HG02763 (cell line): ENCODE data around the gene GLIS2.
A peak's percentile ranks its signal among the peaks of the same experiment; 100 is the strongest.

Experiments used
- ATAC-seq: cut with Tn5 transposase; IDR thresholded peaks from one replicate; pipeline ENCODE4 v1.9.1; 2021; ENCODE audit warnings: mild to moderate bottlenecking, moderate library complexity; ENCODE audit not compliant: unreplicated experiment

GLIS2 gene

DNA sequence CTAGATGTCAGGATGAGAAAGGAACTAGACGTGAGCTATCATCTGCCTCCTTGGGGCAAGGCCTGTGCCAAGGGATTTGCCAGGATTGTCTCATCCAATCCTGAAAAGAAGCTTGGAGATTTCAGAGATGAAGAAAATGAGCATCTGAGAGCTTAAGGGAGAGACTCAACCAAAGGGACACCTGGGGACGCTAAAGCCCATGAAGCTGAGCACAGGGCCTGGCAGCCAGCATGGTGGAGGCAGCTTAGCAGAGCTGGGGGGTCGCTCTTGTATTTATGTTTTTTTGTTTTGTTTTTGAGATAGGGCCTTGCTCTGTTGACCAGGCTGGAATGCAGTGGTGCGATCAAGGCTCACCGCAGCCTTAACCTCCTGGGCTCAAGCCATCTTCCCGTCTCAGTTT lies 18.4 kb upstream of the GLIS2 start:
- no peak for ATAC-seq

DNA sequence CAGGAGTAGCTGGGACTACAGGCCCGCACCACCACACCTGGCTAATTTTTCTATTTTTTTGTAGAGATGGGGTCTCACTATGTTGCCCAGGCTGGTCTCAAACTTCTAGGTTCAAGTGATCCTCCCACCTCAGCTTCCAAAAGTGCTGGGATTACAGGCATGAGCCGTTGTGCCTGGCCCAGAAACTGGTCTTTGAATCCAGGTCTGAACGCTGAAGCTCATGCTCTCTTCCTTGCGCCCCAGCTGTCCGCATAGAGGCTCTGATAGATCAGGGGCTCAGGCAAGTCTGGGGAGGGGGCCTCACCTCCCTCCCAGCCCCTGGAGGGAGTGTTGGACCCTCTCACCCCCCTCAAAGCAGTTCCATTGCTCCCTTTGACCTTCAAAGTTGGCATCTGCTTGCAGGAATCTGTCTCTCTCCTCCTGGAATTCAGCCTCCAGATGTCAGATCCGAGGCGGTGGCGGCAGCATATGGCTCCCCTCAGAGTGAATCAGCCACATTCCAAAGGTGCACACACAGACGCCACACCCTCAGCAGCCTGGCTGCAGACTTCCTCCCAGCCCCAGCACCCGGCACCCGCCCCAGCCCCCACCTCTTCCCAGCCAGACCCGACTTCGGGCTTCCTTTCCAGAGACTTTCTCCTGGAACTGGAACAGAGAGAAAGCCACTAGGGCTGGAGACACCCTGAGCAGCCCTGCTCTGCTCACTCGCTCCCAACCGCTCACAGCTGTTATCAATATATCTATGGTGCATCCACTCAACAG lies 16.9 kb upstream of the GLIS2 start:
- ATAC-seq, result no peak

DNA sequence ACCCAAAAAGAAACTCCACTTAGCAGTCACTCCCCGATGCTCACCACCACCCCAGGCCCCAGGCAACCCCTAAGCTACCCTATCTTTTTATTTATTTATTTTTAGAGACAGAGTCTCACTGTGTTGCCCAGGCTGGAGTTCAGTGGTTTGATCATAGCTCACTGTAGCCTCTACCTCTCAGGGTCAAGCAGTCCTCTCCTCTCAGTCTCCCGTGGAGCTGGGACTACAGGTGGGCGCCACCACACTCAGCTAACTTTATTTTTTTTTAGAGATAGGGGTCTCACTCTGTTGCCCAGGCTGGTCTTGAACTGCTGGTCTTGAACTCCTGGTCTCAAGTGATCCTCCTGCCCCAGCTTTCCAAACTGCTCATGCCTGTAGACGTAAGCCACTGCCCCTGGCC lies 14.7 kb upstream of the GLIS2 start:
- no peak for ATAC-seq

DNA sequence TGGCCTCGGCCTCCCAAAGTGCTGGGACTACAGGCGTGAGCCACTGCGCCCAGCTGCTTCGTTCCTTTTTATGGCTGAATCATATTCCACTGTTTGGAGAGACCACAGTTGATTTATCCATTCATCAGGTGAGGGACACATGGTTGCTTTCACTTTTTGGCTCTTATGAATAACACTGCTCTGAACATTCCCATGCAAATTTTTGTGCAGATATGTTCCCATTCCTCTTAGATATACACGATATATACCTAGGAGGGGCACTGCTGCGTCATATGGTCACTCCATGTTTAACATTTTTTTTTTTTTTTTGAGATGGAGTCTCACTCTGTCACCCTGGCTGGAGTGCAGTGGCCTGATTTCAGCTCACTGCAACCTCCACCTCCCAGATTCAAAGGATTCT lies 13.9 kb upstream of the GLIS2 start:
- ATAC-seq, result no peak

GRCh38 chr16:4303973-4304372 lies 11.9 kb upstream of the GLIS2 start:
- ATAC-seq, result no peak

DNA sequence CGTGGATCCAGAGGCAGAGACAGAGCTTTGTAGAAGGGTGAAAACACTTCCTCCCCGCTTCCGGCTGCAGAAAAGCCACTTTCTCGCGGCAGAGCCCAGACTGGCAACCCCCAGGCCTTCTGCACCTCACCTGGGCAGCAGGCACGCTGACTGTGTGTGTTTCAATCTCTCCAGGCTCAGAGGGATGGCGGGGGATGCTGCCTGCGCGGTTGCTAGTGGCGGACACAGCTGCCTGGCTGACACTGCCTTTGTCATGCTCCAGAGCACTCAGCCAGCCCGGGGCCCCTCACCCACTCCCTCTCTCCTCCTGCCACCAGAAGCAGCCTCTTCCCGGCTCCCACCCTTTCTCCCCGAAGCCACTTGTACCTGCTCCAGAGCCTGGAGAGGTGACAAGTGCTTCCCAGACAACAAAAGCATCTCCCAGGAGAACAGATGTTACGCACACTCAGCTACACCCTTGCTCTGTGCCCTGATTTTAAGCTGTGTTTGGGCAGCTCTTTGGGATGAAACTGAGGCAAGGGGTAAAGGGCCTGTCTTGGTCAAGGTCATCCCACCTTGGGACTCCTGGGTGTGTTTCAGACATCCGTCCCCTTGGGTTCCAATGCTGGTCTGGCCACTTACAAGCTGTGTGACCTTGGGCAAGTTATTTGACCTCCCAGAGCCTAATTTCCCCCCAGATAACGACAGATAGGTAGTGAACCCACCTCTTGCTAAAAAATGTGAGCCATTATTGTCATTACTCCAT lies 9.2 kb upstream of the GLIS2 start:
- no peak for ATAC-seq

- peak; percentile 90 for ATAC-seq
Measured at GRCh38 chr16:4307215-4308037, 8.4 kb upstream of the GLIS2 start.

DNA sequence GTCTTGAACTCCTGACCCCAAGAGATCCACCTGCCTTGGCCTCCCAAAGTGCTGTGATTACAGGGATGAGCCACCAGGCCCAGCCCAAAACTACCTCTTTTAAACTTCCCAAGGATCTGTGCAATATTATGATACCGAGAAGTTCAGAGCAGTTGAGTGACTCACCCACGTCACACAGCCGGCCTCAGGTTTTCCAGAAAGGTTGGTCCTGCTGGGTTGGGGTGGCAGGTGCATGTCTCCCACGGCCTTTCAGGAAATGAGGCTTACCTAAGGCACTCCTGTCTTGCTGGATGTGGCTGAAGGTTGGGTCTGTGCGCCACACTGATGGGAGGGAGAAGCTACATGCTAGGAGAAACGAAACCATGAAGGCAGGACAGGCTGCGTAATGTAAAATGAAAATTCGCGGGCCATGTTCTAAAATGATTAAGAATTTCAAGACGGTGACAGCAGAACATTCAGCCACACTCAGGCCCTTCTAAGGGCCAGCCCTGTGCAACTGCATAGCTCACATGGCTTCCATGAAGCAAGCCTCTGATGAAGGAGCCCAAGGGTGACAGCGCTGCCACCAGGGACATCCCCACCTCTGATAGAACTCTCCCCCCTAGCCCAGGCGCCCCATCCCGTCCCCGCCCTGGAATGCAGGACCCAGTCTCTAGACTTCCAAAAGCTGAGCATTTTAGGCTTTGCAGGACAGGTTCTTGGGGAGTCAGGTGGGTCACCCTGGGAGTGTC lies 6.6 kb upstream of the GLIS2 start:
- ATAC-seq, result no peak

DNA sequence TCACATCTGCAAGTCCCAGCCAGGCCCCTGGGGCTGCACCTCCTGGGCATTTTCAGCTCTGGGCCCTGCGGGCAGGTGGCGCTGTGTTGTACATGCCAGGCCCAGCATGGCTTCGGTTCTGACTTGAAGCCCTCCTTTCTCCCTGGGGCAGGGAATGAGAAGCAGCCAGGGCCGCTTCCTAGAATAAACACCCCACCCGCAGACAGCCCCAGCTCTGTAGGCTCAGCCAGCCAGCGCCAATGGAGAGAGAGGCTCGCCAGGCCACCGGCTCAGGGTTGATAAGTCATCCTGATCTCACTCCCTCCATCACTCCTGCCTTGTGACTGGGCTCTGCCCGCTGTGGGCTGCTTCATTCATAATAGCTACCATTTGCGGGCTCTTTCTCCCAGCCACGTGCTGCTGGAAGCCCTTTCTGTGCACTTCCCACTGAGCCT lies 6.0 kb upstream of the GLIS2 start:
- no peak for ATAC-seq

DNA sequence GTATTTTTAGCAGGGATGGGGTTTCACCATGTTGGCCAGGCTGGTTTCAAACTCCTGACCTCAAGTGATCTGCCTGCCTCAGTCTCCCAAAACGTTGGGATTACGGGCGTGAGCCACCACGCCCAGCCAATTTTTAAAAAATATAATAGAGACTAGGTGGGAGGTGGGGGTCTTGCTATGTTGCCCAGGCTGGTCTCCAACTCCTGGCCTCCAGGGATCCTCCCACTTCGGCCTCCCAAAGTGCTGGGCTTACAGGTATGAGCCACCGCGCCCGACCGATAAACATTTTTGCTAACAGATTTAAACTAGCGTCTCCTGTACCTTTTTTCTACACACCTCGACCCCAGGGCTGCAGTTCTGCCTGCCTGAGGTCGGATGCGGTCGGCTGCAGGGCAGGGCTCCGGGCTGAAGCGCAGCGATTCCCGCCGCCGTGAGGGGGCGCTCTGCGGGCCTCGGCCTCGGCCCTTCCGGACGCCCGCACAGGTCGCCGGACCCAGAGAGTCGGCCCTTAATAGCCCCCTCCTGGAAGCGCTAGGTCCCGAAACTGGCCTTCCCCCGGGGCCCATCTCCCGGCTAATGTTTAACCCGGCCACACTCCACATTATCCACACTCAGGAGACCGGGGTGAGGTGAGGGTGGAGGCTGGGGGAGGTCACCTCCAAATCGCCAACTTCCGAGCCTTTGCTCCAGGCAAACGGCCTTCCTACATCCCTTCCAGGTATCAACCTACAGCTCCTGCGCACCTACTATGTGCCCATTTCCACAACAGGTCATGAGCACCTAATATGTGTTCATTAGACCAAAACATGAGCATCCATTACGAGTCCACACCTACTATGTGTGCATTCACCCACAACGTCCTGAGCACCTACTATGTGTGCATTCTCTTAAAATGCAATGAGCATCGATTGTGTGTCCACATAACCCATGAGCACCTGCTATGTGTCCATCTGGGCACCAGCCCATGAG lies 2.0 kb upstream of the GLIS2 start:
- ATAC-seq, result no peak

DNA sequence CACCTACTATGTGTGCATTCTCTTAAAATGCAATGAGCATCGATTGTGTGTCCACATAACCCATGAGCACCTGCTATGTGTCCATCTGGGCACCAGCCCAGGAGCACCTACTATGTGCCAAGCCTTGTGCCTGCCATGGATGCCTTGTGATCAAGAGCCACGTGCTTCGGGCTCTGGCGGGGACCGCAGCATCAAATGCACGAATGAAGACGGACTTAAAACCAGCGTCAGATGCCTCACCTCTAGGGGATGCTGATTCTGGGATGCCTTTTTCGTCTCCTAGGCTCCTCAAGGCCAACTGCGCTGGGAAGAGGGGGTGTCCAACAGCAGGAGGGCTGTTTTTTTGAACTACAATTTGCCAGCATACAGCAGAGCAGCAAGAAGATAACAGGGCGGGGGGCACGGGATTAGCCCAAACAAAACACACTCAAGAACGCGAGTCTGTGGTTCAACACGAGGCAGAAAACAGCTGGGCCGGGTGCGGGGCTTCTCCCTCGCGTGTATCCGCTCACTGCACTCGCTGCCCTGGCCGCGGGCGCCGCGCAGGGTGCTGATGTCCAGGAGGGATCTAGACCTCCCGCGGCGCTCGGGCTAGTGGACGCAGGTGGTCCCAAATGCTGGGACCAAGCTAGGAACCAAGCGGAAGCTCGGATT lies 1.2 kb upstream of the GLIS2 start:
- ATAC-seq, result no peak

DNA sequence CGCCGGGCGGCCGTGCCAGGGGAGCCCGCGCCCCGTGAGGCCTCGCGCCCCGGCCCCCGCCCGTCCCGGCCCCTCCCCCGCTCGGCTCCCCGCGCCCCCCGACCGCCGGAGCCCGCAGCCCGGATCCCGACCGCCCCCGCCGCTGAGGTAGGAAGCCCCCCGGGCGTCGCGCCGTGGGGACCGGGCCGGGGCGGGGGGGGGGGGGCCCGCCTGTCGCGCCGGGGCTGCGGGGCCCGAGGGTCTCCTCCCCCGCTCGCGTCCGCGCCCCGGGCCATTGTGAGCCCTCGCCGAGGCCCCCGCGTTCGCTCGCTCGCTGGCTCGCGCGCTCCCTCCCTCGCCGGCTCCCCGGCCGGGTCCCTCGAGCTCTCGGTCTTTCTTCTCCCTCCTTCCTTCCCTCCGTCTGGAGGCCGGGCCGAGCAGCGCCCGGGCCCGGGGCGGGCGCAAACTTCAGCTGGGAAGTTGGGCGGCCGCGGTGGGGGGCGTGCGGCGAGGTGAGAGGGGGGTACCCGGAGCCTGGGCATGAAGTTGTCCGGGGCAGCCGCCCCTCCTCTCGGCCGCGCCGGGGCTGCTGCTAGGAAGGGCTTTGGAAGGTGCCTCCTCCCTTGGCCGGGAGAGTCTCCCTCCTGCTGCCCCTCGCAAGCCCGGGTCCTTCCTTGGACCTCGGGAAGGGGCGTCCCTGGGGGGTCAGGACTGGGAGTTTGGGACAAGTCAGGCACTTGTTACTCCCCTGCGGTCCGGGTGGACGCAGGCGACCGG lies 419 bp downstream of the GLIS2 start:
- no peak for ATAC-seq

DNA sequence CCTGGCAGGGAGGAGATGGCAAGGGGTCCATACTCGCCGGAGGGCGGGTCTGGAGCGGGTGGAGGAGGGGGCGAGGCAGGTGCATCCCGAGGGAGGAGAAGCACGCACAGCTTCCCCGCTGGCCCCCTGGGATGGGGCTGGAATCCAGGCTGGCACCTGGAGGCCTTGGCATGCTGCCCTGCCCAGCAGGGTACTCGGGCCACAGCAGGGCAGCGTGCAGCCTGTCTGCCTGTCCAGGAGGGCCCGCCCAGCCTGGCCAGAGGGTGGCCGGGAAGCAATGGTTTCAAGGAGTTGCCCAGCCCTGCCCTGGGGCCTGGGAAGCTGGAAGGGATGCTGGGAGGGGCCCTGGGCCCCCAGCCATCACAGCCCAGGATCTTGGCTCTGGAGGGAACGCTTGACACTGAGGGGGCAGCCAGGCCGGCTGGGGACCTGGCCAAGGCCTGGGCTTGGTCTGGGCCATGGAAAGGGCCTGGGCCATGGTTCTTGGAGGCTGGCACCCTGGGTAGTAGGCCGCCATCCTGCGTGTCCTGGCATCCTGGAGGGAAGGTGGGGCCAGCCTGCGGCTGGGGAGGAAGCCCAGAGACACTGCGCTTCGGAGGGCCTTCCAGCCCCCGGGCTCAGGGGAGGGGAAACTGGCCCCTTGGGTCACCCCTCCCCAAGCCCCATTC lies 1.1 kb downstream of the GLIS2 start:
- no peak for ATAC-seq

DNA sequence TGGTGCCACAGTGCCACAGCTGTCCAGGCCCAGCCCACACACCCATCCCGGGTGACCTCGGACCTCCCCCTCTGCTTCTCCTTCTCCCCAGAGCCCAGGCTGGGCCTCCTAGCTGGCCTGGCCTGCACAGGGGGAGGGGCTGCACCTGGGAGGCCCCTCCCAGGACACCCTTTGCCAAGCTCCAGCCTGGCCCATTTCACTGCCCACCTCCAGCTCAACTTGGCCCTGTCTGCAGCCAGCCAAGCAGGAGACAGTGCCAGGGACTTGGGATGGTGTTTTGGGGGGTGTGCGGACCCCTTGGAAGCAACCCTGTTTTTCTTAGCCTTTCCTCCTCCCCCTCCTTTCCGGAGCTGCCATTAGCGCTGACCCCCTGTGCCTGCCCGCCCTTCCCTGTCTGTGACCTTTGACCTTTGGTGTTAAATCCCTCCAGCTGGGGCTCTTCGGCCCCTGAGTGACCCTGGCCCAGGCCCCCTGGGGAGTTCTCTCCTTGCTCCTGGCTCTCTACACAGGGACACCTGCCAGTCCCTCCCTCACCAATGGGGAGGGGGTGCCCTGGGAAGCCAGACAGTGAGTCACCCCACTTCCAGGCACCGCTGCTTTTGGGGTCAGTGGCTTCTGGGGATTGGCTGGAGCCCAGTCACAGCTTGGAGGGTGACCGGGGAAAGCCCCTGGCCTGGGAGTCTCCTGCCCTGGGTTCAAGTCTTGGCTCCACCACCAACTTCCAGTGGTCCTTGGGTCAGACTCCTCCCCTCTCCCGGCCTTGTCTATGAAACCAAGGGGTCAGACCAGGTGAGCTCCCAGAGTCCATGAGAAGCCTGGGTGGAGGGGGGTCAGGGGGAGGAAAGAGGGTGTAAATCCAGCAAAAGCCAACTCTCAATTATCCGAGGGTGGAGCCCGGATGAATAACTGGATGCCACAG lies 1.9 kb downstream of the GLIS2 start:
- no peak for ATAC-seq

DNA sequence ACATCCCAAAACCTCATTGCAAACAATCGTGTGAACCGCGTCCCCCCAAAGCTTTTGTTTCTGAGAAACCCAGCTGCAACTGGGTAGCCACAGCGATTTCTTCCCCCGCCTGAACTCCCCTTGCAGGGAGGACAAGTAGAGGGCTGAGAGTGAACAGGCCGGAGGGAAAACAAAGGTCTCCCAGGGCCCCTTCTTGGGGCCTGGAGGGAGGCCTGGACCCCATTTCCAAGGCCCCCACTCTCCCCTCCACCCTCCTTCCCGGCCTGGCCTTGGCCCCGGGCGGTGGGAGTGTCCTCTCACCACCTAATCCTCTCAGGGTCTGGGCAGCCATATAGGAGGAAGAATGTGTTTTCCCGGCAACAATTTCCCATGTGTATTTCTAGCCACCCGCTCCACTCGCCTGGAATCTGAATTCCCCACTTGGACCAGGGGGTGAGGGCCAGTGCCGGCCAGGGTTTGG lies 2.6 kb downstream of the GLIS2 start:
- no peak for ATAC-seq

DNA sequence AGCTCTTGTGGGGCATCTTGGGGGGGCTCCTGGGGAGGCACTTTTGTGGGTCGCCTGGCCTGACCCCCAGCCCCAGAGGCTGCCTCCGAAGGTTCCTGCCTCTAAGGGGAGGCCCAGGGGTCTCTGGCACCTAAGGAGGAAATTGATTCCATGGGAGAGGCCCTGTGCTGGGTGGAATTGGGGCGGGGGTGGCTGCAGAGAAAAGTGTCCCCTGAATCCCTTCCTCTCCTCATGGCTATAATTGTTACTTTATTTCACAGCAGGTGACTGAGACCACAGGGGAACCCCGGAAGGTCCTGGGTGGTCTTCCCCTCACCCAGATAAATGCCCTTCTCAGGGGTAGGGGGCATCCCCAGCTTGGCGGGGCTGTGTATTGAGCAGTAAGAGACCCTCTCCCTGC lies 3.1 kb downstream of the GLIS2 start:
- ATAC-seq, result no peak
